H1 (cell line): ENCODE data around the gene EVC2. TPM values are rescaled to one million over a fixed set of nuclear protein-coding genes. Genes with fewer than 3 reads are reported as not detected.

ENCODE experiments used
- CTCF ChIA-PET: fragments of 300-600 bp; sonication (Branson Sonifier 250); formaldehyde crosslinking; loops from one replicate; lab custom pipeline; 2021; ENCODE audit not compliant: partially characterized antibody; lab: Charles Lee
- POLR2A ChIA-PET: fragments of 300-600 bp; sonication (Branson Sonifier 250); formaldehyde crosslinking; loops from one replicate; lab custom pipeline; 2021; ENCODE audit warnings: inconsistent platforms; ENCODE audit not compliant: partially characterized antibody; lab: Charles Lee
- DNase-seq, 2 experiments: peaks; one replicate each; pipeline versions ENCODE4 v3.0.0 to v3.0.0-alpha.2; 2010 to 2022; ENCODE audit warnings: low spot score in 2 of 2, low read depth in 1 of 2, mixed read lengths in 1 of 2
- FAIRE-seq: peaks from 2 replicates; lab custom pipeline; 2011; peaks lifted over from hg19 to GRCh38; lab: Jason Lieb, UNC
- H2AFZ ChIP-seq: 2 replicates; pipeline ENCODE4 v1.8.1; 2012; ENCODE audit warnings: low read length, inconsistent platforms
- H2AK5ac ChIP-seq: 2 replicates; pipeline ENCODE4 v1.6.1; 2013; ENCODE audit warnings: low read depth, low read length
- H2BK120ac ChIP-seq: replicated peaks from 2 replicates; pipeline ENCODE3; 2013; ENCODE audit warnings: low read depth, low read length, inconsistent platforms
- H2BK12ac ChIP-seq: 2 replicates; pipeline ENCODE4 v1.6.1; 2013; ENCODE audit warnings: low read depth, low read length
- H2BK15ac ChIP-seq: 2 replicates; pipeline ENCODE4 v1.6.1; 2013; ENCODE audit warnings: low read length
- H2BK20ac ChIP-seq: 2 replicates; pipeline ENCODE4 v1.6.1; 2013; ENCODE audit warnings: low read length
- H2BK5ac ChIP-seq: 2 replicates; pipeline ENCODE4 v1.6.1; 2013; ENCODE audit warnings: low read depth, low read length
- H3K14ac ChIP-seq: 2 replicates; pipeline ENCODE4 v1.6.1; 2013; ENCODE audit warnings: inconsistent platforms; ENCODE audit not compliant: insufficient read length
- H3K18ac ChIP-seq: 2 replicates; pipeline ENCODE4 v1.6.1; 2013; ENCODE audit warnings: low read length; ENCODE audit errors: extremely low read depth
- H3K23ac ChIP-seq: 2 replicates; pipeline ENCODE4 v1.6.1; 2013; ENCODE audit warnings: inconsistent platforms; ENCODE audit not compliant: insufficient read length
- H3K23me2 ChIP-seq: 2 replicates; pipeline ENCODE4 v1.6.1; 2013; ENCODE audit warnings: low read depth, low read length
- H3K27ac ChIP-seq: 2 replicates; pipeline ENCODE4 v1.6.1; 2011; ENCODE audit warnings: low read depth, low read length, inconsistent platforms
- H3K27me3 ChIP-seq, 4 experiments: replicated peaks in 1 of 4; 1 replicate in 1 of 4; 2 replicates in 3 of 4; pipeline versions ENCODE4 v1.6.1 to v1.8.1; 2011 to 2013; ENCODE audit warnings: low read length in 3 of 4, mild to moderate bottlenecking in 3 of 4, inconsistent platforms in 2 of 4, mixed read lengths in 2 of 4, moderate library complexity in 1 of 4; ENCODE audit not compliant: control insufficient read depth in 3 of 4, insufficient read depth in 3 of 4; ENCODE audit errors: extremely low read depth in 1 of 4
- H3K36me3 ChIP-seq, 4 experiments: 2 replicates each; pipeline versions ENCODE4 v1.6.1 to v1.8.1; 2011 to 2013; ENCODE audit warnings: mild to moderate bottlenecking in 4 of 4, low read length in 3 of 4, moderate library complexity in 2 of 4, control low read depth in 1 of 4, inconsistent platforms in 1 of 4; ENCODE audit not compliant: insufficient read depth in 4 of 4, control insufficient read depth in 2 of 4
- H3K4ac ChIP-seq: replicated peaks from 2 replicates; pipeline ENCODE3; 2013; ENCODE audit warnings: low read length, low read depth, mixed read lengths, inconsistent platforms; ENCODE audit not compliant: insufficient read length
- H3K4me1 ChIP-seq, 4 experiments: replicated peaks in 1 of 4; 1 replicate in 1 of 4; 2 replicates in 3 of 4; pipeline versions ENCODE4 v1.6.1 to v1.8.1; 2011 to 2013; ENCODE audit warnings: low read length in 3 of 4, inconsistent platforms in 2 of 4, mixed read lengths in 1 of 4; ENCODE audit not compliant: insufficient read depth in 4 of 4, control insufficient read depth in 3 of 4
- H3K4me2 ChIP-seq, 2 experiments: 2 replicates each; pipeline versions ENCODE4 v1.6.1 to v1.8.1; 2011 to 2013; ENCODE audit warnings: low read depth in 2 of 2, low read length in 2 of 2, control low read depth in 1 of 2, inconsistent platforms in 1 of 2, mild to moderate bottlenecking in 1 of 2; ENCODE audit not compliant: insufficient read depth in 1 of 2
- H3K4me3 ChIP-seq, 4 experiments: fragments of 200-600, 300-600 bp in 1 of 4; sonication (generic), shearing (Covaris generic), sonication (Bioruptor Twin) in 1 of 4; 2 replicates each; pipeline versions ENCODE4 v1.5.1 to v1.8.1; 2011 to 2016; ENCODE audit warnings: low read length in 4 of 4, low read depth in 3 of 4, control low read depth in 2 of 4, inconsistent platforms in 2 of 4, mild to moderate bottlenecking in 2 of 4, mixed read lengths in 1 of 4, moderate library complexity in 1 of 4; ENCODE audit not compliant: insufficient read depth in 2 of 4; ENCODE audit errors: extremely low read depth in 1 of 4
- H3K56ac ChIP-seq: replicated peaks from 2 replicates; pipeline ENCODE3; 2013; ENCODE audit warnings: low read depth, mild to moderate bottlenecking, mixed read lengths, low read length, inconsistent platforms; ENCODE audit not compliant: insufficient read length
- H3K79me1 ChIP-seq: 2 replicates; pipeline ENCODE4 v1.6.1; 2013; ENCODE audit warnings: low read depth, low read length, control low read depth
- H3K79me2 ChIP-seq, 2 experiments: 2 replicates each; pipeline versions ENCODE4 v1.6.1 to v1.8.1; 2012 to 2013; ENCODE audit warnings: low read length in 2 of 2, mild to moderate bottlenecking in 2 of 2, inconsistent platforms in 1 of 2; ENCODE audit not compliant: insufficient read depth in 2 of 2, control insufficient read depth in 1 of 2
- H3K9ac ChIP-seq, 4 experiments: replicated peaks in 1 of 4; 1 replicate in 1 of 4; 2 replicates in 3 of 4; pipeline versions ENCODE4 v1.6.1 to v1.8.1; 2011 to 2013; ENCODE audit warnings: low read depth in 3 of 4, low read length in 3 of 4, control low read depth in 2 of 4, mild to moderate bottlenecking in 2 of 4, moderate library complexity in 2 of 4, inconsistent platforms in 1 of 4; ENCODE audit errors: extremely low read depth in 1 of 4
- H3K9me3 ChIP-seq, 2 experiments: 2 replicates each; pipeline versions ENCODE4 v1.6.1 to v1.8.1; 2012 to 2013; ENCODE audit warnings: mild to moderate bottlenecking in 2 of 2, moderate library complexity in 2 of 2, control low read depth in 1 of 2, inconsistent platforms in 1 of 2, low read depth in 1 of 2, low read length in 1 of 2, mixed read lengths in 1 of 2; ENCODE audit not compliant: insufficient read depth in 2 of 2
- H4K20me1 ChIP-seq, 2 experiments: replicated peaks in 1 of 2; 2 replicates each; pipeline versions ENCODE3 to v1.8.1; 2011 to 2013; ENCODE audit warnings: inconsistent platforms in 2 of 2, low read length in 2 of 2, mild to moderate bottlenecking in 1 of 2; ENCODE audit not compliant: insufficient read depth in 2 of 2, control insufficient read depth in 1 of 2
- H4K5ac ChIP-seq: 2 replicates; pipeline ENCODE4 v1.6.1; 2013; ENCODE audit warnings: low read length, low read depth, mixed read lengths, inconsistent platforms; ENCODE audit not compliant: insufficient read length
- H4K8ac ChIP-seq: 2 replicates; pipeline ENCODE4 v1.8.0; 2013; ENCODE audit warnings: mild to moderate bottlenecking, moderate library complexity, low read length, inconsistent platforms; ENCODE audit not compliant: insufficient read depth; ENCODE audit errors: extremely low read depth
- H4K91ac ChIP-seq: replicated peaks from 2 replicates; pipeline ENCODE3; 2013; ENCODE audit warnings: low read length, mixed read lengths, inconsistent platforms; ENCODE audit not compliant: insufficient read length
- CHD1 ChIP-seq: IDR thresholded peaks from 2 replicates; pipeline ENCODE4 v1.6.1; 2012; ENCODE audit warnings: low read depth, low read length, improper control_type of control experiment
- CREB1 ChIP-seq: IDR thresholded peaks from 2 replicates; pipeline ENCODE4 v1.6.1; 2012; ENCODE audit warnings: inconsistent platforms
- GABPA ChIP-seq: IDR thresholded peaks from 2 replicates; pipeline ENCODE4 v1.6.1; 2011; ENCODE audit warnings: mild to moderate bottlenecking, low read length, moderate library complexity, borderline replicate concordance; ENCODE audit not compliant: insufficient read depth
- JUND ChIP-seq: IDR thresholded peaks from 2 replicates; pipeline ENCODE4 v1.6.1; 2011; ENCODE audit warnings: mild to moderate bottlenecking, improper control_type of control experiment, low read length
- KDM1A ChIP-seq: fragments of 200-600, 300-600 bp; sonication (generic); IDR thresholded peaks from 2 replicates; pipeline ENCODE4 v1.7.1; 2016; ENCODE audit warnings: mild to moderate bottlenecking, low read length, borderline replicate concordance
- KDM5A ChIP-seq: fragments of 200-600 bp; IDR thresholded peaks from 2 replicates; pipeline ENCODE4 v1.7.1; 2012; ENCODE audit warnings: mild to moderate bottlenecking, low read length, inconsistent platforms, mixed read lengths
- POU5F1 ChIP-seq: IDR thresholded peaks from 2 replicates; pipeline ENCODE4 v1.6.1; 2011; ENCODE audit warnings: low read depth, mild to moderate bottlenecking, low read length, moderate library complexity
- RAD21 ChIP-seq, 2 experiments: IDR thresholded peaks in 1 of 2; conservative IDR thresholded peaks in 1 of 2; 2 replicates each; pipeline ENCODE4 v1.6.1; 2011; ENCODE audit warnings: low read depth in 2 of 2, low read length in 2 of 2, improper control_type of control experiment in 1 of 2, inconsistent platforms in 1 of 2, mild to moderate bottlenecking in 1 of 2, moderate library complexity in 1 of 2
- RBBP5 ChIP-seq: IDR thresholded peaks from 2 replicates; pipeline ENCODE4 v1.7.1; 2012; ENCODE audit warnings: low read depth, mild to moderate bottlenecking, inconsistent platforms, low read length, moderate library complexity, borderline replicate concordance
- RFX5 ChIP-seq: IDR thresholded peaks from 2 replicates; pipeline ENCODE4 v1.6.1; 2011; ENCODE audit warnings: low read depth, low read length, improper control_type of control experiment, borderline replicate concordance
- TAF1 ChIP-seq: IDR thresholded peaks from 2 replicates; pipeline ENCODE4 v1.6.1; 2011; ENCODE audit warnings: mild to moderate bottlenecking, low read depth, low read length
- WGBS, 2 experiments: shearing (Covaris generic) in 1 of 2; methylation state at CpG; one replicate each; pipeline versions ENCODE4 v1.1.6 to v1.1.7; 2013 to 2015; ENCODE audit warnings: low lambda C conversion rate in 2 of 2, mixed read lengths in 2 of 2, inconsistent platforms in 1 of 2, low coverage in 1 of 2, missing lambda C conversion rate in 1 of 2; ENCODE audit not compliant: insufficient replicate concordance in 2 of 2, insufficient coverage in 1 of 2, insufficient read length in 1 of 2; ENCODE audit errors: extremely low coverage in 1 of 2, missing lambda C conversion rate in 1 of 2; 5-methylcytosine and 5-hydroxymethylcytosine counted together
- polyA plus RNA-seq, 7 experiments: library from polyadenylated mRNA; depleted of rRNA in 3 of 7; stranded (reverse) in 5 of 7; unstranded in 2 of 7; fragments of >200 nt in 5 of 7; fragments of 200-250 nt in 2 of 7; gene quantifications; 1 replicate in 5 of 7; 2 replicates in 1 of 7; 4 replicates in 1 of 7; pipeline versions ENCODE4 v1.2.1 to v1.2.3, GENCODE V29; 2011 to 2013; ENCODE audit warnings: missing spikeins in 2 of 7, mixed read lengths in 2 of 7
- total RNA-seq: library from RNA; stranded (reverse); fragmentation: NEBNext Ultra II Directional; extraction: Animal tissue kit (Norgen Biotek cat#: 25700); gene quantifications from 2 replicates; pipeline ENCODE4 v1.2.1, GENCODE V29; 2021

The EVC2 gene
- total and polyA plus RNA-seq, 2 of the 8 experiments (the other 6 are each of a cell fraction or from before 2014, with no cell fraction given) = 0.73 to 5.9 TPM

DNA sequence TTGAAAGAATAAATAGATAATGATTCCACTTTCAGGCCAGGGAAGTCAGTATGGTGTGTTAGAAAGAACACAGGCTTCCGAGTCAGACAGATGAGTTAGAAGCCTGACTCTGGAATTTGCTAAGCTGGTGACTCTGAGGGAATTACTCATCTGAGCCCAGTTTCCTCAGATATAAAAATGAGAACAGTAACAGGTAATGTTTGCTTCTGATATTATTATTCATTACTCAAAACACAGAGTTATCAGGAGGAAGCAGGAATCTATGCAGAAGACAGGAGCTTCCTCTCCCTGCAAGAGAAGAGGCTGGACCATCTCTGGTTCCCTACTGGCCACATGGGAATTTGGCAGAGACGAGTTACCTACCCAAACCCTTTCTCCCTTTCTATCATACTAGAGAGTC is 163.1 kb downstream of the EVC2 start:
- no peak overlapping the region for H2BK15ac ChIP-seq
- no peak overlapping the region for H2AK5ac ChIP-seq
- H2BK5ac ChIP-seq = no peak overlapping the region
- 86% methylated on average over 2 of the region's 2 CpGs; no CpG with 5 or more reads in 1 of the 2 experiments for WGBS, 2 experiments
- H3K23me2 ChIP-seq = no peaks in the 10 kb centered on the region
- no peaks in the 10 kb centered on the region for H3K79me2 ChIP-seq
- H3K4me3 ChIP-seq = no peak overlapping the region
- ChIA-PET CTCF (interaction anchor here (1.0 to 1.6 kb wide), 4 partner anchors 9 to 246 kb away, joined by 3 to 4 read pairs (median 4); no protein-coding TSS in a partner anchor), POLR2A (no interaction called here)
- no peak overlapping the region for H3K27ac ChIP-seq
- H4K91ac ChIP-seq = no peak overlapping the region
- H3K36me3 ChIP-seq = no peaks in the 10 kb centered on the region
- no peaks in the 10 kb centered on the region for H3K79me1 ChIP-seq
- no peak for FAIRE-seq
- no peak overlapping the region for H3K23ac ChIP-seq
- peaks cover 0 to 2% of the 10 kb centered on the region in 2 experiments for H4K20me1 ChIP-seq
- no peak for DNase-seq
- H2BK20ac ChIP-seq = no peak overlapping the region
- H4K5ac ChIP-seq = no peak overlapping the region
- H3K4ac ChIP-seq = no peak overlapping the region
- no peak overlapping the region for H3K9ac ChIP-seq
- H3K56ac ChIP-seq = no peak overlapping the region
- H2BK120ac ChIP-seq = no peak overlapping the region
- no peak overlapping the region for H3K18ac ChIP-seq
- H4K8ac ChIP-seq = no peak overlapping the region
- H3K4me1 ChIP-seq = no peaks in the 10 kb centered on the region
- H3K4me2 ChIP-seq = no peak overlapping the region
- H2AFZ ChIP-seq = no peak overlapping the region
- no peak for TF ChIP-seq CHD1
- no peak for TF ChIP-seq POU5F1
- TF ChIP-seq RFX5 = no peak
- TF ChIP-seq KDM1A = no peak
- TF ChIP-seq TAF1 = no peak
- no peak for TF ChIP-seq KDM5A
- no peak for TF ChIP-seq GABPA
- no peak for TF ChIP-seq RAD21 (IDR thresholded peaks at IDR 0.05 in 1 of 2, conservative IDR thresholded peaks at IDR 0.05 in 1 of 2; ENCODE audit: low read depth in 2 of 2, low read length in 2 of 2)
- no peak for TF ChIP-seq RBBP5
- no peak for TF ChIP-seq JUND
- TF ChIP-seq CREB1 = no peak
- TF ChIP-seq, all 59 proteins: peak for 0
- Histone ChIP-seq H3K9me3 (peaks cover 15 to 20% of the 10 kb centered on the region in 2 experiments), H2BK12ac (no peak overlapping the region), H3K14ac (no peak overlapping the region), H3K27me3 (no peaks in the 10 kb centered on the region)
